Skin of body (tissue), 2 donors: ENCODE results near the gene CNOT1. TPM values are rescaled to one million over a fixed set of nuclear protein-coding genes. Genes with fewer than 3 reads are reported as not detected.
"Not testable (repeated sequence)": the region's sequence is repeated elsewhere in the genome, so short reads cannot be mapped to it uniquely, and the experiment has no call there.

Source experiments
- DNase-seq: peaks from one replicate; lab custom pipeline; 2025; lab: John Stamatoyannopoulos, UW
- total RNA-seq: library from RNA; depleted of rRNA; stranded (reverse); fragments of >200 nt; gene quantifications from one replicate; pipeline ENCODE4 v1.2.3, GENCODE V29; 2014

CNOT1 gene
- total RNA-seq, 1 donor from 2014 or later: 122 TPM

DNA sequence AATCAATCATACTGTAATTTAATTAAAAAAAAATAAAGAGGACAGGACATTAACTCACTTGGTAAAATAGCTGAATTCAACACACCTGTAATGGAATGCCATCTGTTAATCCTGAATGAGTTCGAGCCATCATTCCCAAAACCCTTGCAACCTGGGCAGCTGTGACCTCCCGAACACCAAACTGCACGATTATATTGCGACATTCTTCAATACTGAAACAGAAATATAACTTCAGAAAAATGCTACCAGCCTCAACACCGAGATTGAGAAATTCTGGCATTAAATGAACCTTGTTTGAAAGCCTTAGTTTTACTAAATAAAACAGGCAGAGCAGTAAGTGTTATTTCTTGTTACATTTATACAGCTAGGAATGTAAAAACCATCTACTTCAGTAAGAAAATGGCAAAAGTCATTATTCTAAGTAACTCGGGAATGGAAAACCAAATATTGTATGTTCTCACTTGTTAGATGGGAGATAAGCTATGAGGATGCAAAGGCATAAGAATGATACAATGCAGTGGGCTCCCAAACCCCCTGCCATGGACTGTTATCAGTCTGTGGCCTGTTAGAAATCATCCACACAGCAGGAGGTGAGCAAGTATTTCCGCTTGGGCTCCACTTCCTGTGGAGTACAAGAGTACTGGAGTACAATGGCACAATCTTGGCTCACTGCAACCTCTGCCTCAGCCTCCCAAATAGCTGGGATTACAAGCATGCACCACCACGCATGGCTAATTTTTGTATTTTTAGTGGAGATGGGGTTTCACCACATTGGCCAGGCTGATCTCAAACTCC lies 46.5 kb downstream of the CNOT1 start:
- no peak for DNase-seq

DNA sequence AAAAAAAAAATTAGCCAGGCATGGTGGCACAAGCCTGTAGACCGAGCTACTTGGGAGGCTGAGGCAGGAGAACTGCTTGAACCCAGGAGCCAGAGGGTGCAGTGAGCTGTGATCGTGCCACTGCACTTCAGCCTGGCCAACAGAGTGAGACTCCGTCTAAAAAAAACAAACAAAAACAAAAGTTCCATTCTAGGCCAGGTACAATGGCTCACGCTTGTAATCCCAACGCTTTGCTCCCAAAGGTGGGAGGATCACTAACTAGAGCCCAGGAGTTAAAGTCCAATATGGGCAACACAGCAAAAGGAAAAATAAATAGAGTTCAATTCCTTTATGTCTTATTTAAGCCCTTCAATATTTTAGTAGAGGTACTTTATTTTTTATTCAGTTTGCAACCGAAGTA lies 47.5 kb downstream of the CNOT1 start:
- DNase-seq: no peak

DNA sequence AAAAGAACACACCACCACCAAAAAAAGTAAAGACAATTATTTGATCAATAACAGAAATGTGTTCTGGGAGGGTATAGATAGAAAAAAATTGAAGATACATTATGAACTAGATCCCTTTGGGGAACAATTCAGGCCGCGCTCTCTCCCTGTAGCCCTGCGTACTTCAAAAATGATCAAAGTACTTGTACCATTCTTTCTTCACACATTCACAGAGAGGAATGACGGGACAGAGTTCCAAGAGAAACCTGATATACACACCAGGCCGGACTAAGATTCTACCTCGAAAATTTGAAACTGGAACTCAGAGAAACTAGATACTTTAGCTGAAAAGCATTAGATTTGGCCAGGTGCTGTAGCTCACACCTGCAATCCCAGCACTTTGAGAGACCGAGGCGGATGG lies 50.0 kb downstream of the CNOT1 start:
- DNase-seq: no peak

DNA sequence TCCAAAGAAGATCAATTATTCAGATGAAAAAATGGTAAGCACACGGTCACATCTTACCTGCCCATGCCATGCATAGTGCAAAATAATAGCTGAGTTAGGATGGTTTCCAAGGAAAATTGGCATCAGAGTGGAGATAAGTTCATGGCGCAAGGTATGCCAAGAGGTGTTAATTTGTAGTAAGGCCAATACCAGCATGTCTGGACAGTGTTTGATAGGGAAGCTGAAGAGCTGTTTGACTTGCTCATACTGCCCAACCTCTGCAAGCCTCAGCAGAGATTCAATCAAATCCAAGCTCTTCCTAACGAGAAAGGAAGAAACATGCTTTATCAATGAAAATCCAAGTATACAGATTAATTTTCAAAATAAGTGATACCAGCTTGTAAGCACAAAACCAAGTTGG lies 51.0 kb downstream of the CNOT1 start:
- no peak for DNase-seq

DNA sequence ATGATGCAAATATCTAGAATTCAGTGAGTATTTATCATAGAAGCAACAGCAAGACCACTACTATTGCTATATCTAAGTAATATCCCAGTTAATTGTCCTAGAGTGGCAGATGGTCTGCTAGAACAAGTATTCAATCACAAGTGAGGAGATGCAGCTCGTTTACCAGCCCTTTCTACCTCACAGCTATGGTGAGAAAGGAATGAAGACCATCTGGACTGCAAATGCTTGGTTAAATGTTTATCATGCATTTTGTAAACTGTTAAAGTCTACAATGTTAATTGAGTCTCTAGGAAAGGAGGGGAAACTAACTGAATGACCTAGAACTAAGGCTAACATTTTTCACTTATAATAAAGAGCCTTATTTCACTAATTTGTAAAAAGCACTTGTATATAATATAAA lies 52.5 kb downstream of the CNOT1 start:
- DNase-seq: no peak

DNA sequence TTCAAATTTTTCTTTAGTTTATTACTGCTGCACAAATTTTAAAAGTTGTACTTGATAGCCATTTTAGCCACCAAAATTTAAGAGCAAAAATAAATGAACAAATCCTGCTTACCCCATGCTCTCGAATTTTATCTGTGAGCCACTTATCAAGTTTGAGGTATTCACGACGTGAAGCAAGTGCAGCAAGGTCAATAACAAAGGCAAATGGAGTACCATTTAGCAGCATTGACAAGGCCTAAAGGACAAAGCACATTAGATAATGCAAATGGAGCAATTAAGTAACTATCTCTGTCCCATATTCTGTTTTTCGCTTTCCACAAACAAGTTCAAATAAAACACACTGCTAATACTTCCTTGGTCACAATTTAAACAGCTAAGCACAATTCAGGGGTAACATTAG lies 54.7 kb downstream of the CNOT1 start:
- DNase-seq: no peak

DNA sequence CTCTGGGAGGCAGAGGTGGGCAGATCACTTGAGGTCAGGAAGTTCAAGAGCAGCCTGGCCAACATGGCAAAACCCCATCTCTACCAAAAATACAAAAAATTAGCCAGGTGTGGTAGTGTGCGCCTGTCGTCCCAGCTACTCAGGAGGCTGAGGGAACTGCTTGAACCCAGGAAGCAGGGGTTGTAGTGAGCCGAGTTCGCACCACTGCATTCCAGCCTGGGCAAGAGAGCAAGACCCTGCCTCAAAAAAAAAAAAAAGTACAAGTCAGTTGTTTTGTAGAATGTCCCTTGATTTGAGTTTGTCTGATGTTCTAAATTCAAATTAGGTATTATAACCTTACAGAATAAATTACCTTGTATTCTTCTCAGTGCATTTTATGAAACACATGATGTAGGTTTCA lies 63.9 kb downstream of the CNOT1 start:
- DNase-seq: not testable (repeated sequence)

GRCh38 chr16:58563775-58564174 lies 65.9 kb downstream of the CNOT1 start:
- DNase-seq: no peak

GRCh38 chr16:58563235-58563634 lies 66.4 kb downstream of the CNOT1 start:
- no peak for DNase-seq

DNA sequence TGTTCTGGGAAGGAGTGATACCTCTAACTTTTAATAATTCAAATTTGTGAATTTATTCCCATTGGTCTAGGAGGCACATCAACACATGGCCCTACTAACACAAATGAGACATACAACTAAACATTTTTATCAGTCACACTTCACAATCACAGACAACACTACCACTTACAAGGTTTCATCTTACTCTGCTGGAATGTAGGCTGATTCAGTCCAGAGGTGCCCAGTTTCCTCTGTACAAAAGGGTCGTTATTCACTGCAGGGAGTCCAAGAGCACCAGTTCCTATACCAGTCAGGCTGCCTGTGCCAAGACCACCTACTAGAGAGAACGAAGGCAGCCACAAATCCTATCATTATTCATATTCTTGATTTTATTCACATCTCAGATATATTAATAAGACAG lies 72.9 kb downstream of the CNOT1 start:
- no peak for DNase-seq

DNA sequence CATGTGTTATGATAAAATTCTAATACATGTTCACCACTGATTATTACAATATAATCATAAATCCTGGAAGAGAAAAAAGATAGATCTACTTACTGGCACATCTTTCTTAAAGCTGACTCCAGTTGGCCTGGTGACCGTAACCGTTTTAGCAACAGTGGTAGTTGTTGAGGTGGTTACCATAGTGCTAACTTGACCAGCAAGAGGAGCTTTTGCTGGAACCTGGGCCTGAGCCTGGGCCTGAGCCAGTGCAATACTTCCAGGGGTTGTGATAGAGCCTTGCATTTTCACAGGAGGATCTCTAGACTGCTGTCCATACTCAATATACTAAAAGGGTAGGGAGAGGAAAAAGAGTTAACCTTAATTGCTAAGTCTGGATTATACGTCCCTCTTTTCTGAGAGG lies 78.1 kb downstream of the CNOT1 start:
- DNase-seq: no peak

DNA sequence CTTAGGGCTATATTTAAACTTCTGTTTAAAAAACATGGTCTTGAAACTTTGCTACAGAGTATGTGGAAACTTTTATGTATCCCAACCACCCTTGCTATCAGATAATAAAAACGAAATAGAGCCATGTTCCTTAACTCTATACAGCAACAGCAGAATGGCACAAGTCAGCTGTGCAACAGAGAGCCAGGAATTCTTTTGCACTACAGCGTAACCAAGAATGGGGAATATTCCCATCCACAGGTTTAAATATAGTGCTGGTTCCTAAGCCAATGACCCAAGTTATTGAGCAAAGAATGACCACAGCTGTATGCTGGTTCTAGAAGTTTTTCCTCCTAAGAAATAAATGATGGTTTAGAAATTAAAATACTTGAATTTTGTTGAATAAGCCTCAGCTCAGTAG lies 81.2 kb downstream of the CNOT1 start:
- no peak for DNase-seq

DNA sequence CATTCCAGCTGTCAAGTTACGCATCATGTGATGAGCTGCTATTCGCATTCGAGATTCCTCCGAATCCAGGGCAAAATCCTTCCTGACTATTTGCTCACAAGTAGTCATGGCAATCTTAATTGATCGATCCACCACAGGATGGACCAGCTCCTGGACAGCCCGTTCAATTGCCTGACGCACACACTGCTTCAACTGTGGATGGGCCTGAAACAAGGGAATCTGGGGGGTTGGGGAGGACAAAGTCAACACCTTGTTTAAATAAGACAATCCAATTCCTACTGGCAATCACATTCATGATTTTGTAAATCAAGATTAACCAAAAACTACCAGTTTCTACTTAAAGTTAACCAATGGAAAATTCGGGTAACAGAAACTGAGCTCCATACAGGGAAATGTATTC lies 85.9 kb downstream of the CNOT1 start:
- DNase-seq: no peak

DNA sequence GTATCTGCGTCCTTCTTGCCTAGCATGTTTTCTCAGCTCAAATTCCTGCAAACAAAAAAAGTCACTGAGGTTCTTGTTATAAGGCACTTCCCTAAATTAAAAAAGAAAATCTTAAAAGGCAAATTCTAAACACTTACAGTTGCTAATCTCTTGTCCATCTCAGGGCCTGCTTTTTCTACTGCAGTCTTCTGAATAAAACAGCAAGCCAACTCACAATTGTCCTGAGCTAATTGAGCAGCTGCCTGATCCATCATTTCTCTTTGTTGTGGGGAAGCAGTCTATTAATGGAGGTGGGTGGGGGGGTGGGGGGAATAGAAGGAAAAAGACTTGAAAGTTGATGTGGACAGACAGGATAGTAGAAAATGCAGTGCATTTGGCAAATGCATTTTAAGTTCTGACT lies 87.3 kb downstream of the CNOT1 start:
- DNase-seq: no peak

DNA sequence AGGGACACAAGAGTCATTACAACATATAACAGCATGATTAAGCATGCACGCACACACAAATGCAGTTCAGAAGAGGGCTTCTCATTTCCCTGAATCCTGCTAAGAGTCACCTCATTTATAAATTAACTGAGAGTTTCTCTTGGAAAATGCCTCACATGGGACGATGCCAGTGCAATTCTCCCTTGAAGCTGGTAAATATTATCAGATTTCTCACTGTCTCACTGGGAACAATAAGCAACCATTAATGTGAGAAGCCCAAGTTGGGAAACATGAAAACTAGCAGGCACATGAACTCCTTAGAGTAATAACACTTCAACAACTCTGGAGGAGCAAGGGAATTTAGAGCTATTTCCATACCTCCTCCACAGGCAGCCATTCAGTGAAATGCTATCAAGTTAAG lies 87.9 kb downstream of the CNOT1 start:
- no peak for DNase-seq

GRCh38 chr16:58537124-58537906 lies 92.3 kb downstream of the CNOT1 start:
- no peak for DNase-seq

GRCh38 chr16:58536278-58536677 lies 93.3 kb downstream of the CNOT1 start:
- DNase-seq: no peak

DNA sequence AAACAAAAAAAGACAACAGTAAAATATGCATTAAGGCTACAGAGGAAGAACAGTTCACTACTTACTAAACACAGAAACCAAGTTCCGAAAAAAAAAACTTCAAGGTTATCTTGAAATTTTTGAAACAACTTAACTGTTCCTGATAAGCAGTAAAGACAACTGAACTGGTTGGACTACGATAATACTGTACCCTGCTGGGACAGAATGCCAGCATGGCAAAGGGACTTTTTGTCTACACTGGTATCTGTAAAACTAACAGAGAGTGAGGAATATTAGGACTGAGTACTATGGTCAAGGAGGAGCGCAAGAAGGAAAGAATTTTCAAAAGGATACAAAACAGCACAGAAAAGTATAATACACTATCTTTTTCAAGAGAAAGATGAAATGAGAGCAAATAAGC lies 94.5 kb downstream of the CNOT1 start:
- no peak for DNase-seq

- DNase-seq: no peak
Measured at GRCh38 chr16:58533751-58534470, 95.7 kb downstream of the CNOT1 start.

DNA sequence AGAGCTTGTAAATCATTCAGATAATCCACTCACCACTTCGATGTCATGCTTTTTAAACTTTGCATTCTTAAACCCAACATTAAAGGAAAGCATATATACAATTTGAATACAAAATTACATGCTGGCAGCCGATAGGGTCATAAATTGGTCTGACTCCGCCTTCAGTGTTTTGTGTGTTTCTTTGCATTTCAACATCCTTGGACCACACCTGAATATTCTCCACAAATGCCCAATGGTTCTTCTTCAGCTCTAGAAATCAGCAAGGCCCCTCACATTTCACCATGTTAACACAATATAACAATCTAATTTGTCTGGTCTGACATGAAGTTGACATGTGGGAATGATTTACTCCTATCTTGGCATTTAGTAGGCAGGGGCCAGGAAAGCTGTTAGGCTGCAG lies 97.2 kb downstream of the CNOT1 start:
- no peak for DNase-seq

DNA sequence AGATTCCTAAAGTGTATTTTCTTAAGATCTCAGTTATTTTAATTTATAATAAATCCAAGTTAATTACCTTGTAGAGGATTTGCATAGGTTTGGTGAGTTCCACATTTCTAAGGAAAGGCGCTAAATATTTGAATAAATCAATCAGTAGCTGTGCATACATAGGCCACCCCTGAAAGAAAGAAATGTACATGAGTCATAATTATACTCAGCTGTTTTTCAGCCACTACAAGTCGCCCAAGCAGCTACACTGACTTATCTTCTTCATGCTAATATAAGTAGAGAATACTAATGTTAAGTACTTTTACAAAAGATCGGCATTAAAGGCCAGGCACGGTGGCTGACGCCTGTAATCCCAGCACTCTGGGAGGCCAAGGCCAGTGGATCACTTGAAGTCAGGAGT lies 99.4 kb downstream of the CNOT1 start:
- DNase-seq: no peak

DNA sequence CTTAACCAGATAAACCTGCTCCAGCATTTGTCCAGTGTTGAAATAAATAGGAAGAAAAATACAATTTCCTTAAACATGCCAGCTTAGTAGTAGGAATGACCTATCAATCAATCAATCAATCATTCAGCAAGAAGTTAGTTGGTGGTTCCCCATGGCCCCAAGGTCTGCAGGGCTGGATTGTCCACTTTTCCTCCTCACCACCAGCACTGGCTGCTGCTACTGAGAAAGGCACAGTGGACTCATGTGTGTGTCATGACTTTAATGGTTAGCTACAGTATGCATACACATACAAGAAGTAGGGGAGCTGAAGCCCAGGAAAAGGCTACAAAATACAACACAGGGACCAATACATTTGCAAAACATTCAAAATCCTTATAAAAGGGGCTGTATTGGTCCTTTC lies 109.9 kb downstream of the CNOT1 start:
- no peak for DNase-seq
